Measurements from ENCODE around the gene ULK4.

The ULK4 gene

GRCh38 chr3:41411065-41411464 lies 550.8 kb downstream of the ULK4 start:
- H3K4me3 ChIP-seq (replicated peaks; ENCODE audit: insufficient read depth, low read length), result no peak overlapping the region
- H3K27ac ChIP-seq (replicated peaks), result no peak overlapping the region
- TF ChIP-seq REST (IDR thresholded peaks at IDR 0.05; ENCODE audit: insufficient replicate concordance, low read depth) (no peak), POLR2AphosphoS5 (IDR thresholded peaks at IDR 0.05; ENCODE audit: low read depth) (no peak), GABPA (IDR thresholded peaks at IDR 0.05; ENCODE audit: low read depth) (no peak)
- TF ChIP-seq, protein P1, sequence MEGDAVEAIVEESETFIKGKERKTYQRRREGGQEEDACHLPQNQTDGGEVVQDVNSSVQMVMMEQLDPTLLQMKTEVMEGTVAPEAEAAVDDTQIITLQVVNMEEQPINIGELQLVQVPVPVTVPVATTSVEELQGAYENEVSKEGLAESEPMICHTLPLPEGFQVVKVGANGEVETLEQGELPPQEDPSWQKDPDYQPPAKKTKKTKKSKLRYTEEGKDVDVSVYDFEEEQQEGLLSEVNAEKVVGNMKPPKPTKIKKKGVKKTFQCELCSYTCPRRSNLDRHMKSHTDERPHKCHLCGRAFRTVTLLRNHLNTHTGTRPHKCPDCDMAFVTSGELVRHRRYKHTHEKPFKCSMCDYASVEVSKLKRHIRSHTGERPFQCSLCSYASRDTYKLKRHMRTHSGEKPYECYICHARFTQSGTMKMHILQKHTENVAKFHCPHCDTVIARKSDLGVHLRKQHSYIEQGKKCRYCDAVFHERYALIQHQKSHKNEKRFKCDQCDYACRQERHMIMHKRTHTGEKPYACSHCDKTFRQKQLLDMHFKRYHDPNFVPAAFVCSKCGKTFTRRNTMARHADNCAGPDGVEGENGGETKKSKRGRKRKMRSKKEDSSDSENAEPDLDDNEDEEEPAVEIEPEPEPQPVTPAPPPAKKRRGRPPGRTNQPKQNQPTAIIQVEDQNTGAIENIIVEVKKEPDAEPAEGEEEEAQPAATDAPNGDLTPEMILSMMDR (IDR thresholded peaks at IDR 0.05; ENCODE audit: insufficient read depth, low read length), result no peak
- no peak for DNase-seq (ENCODE audit: low read depth in 1 of 2, low spot score in 1 of 2)
- H3K27me3 ChIP-seq (ENCODE audit: insufficient read depth, poor library complexity, severe bottlenecking), result no peaks in the 10 kb centered on the region

GRCh38 chr3:41405466-41405865 lies 556.4 kb downstream of the ULK4 start:
- DNase-seq (ENCODE audit: low read depth in 1 of 2, low spot score in 1 of 2), result no peak
- Histone ChIP-seq H3K4me3 (replicated peaks; ENCODE audit: insufficient read depth, low read length) (no peak overlapping the region), H3K27me3 (ENCODE audit: insufficient read depth, poor library complexity, severe bottlenecking) (no peaks in the 10 kb centered on the region), H3K27ac (replicated peaks) (no peak overlapping the region)
- TF ChIP-seq, protein P1 (IDR thresholded peaks at IDR 0.05; ENCODE audit: insufficient read depth, low read length), result no peak
- TF ChIP-seq SPI1 (IDR thresholded peaks at IDR 0.05; ENCODE audit: borderline replicate concordance, low read depth) (no peak), GABPA (IDR thresholded peaks at IDR 0.05; ENCODE audit: low read depth) (no peak), REST (IDR thresholded peaks at IDR 0.05; ENCODE audit: insufficient replicate concordance, low read depth) (no peak), POLR2AphosphoS5 (IDR thresholded peaks at IDR 0.05; ENCODE audit: low read depth) (no peak)

- no peak for DNase-seq (ENCODE audit: low read depth in 1 of 2, low spot score in 1 of 2)
- H3K4me3 ChIP-seq (replicated peaks; ENCODE audit: insufficient read depth, low read length), result no peak overlapping the region
- no peaks in the 10 kb centered on the region for H3K27me3 ChIP-seq (ENCODE audit: insufficient read depth, poor library complexity, severe bottlenecking)
- no peak for TF ChIP-seq POLR2AphosphoS5 (IDR thresholded peaks at IDR 0.05; ENCODE audit: low read depth)
- no peak for TF ChIP-seq SPI1 (IDR thresholded peaks at IDR 0.05; ENCODE audit: borderline replicate concordance, low read depth)
- TF ChIP-seq GABPA (IDR thresholded peaks at IDR 0.05; ENCODE audit: low read depth), result no peak
- TF ChIP-seq, protein P1 (IDR thresholded peaks at IDR 0.05; ENCODE audit: insufficient read depth, low read length), result no peak
- no peak for TF ChIP-seq REST (IDR thresholded peaks at IDR 0.05; ENCODE audit: insufficient replicate concordance, low read depth)
- H3K27ac ChIP-seq (replicated peaks), result no peak overlapping the region
These were observed 557.3 kb downstream of the ULK4 start for GRCh38 chr3:41404582-41404981.
